HepG2 (cell line): ENCODE measurements around the gene DDC. TPM values are rescaled to one million over a fixed set of nuclear protein-coding genes. Genes with fewer than 3 reads are reported as not detected.

Experiments used
- ATAC-seq: fragments of 200-7000 bp; cut with Tn5 transposase; 3 replicates; pipeline ENCODE4 v1.9.1; 2020; ENCODE audit warnings: mild to moderate bottlenecking, moderate library complexity
- BruUV-seq: library from RNA; stranded (reverse); fragments of 400-500 nt; replicated peaks from 2 replicates; lab custom pipeline; 2021; lab: Mats Ljungman, UMichigan
- CTCF ChIA-PET: fragments of 300-600 bp; formaldehyde crosslinking; extraction: SDS; loops from one replicate; lab custom pipeline; 2021; ENCODE audit warnings: low total read pairs, inconsistent platforms, low intra/inter-chr PET ratio; lab: Yijun Ruan, JAX
- POLR2A ChIA-PET: fragments of 350-600 bp; sonication (Branson Sonifier 250); formaldehyde crosslinking; loops from one replicate; lab custom pipeline; 2020; ENCODE audit warnings: antibody characterized with exemption, inconsistent platforms; lab: Yijun Ruan, JAX
- DNase-seq: peaks from one replicate; pipeline ENCODE4 v3.0.0-alpha.2; 2015; ENCODE audit warnings: low spot score
- FAIRE-seq: peaks from 3 replicates; lab custom pipeline; 2011; peaks lifted over from hg19 to GRCh38; lab: Jason Lieb, UNC
- H2AFZ ChIP-seq: one replicate; pipeline ENCODE4 v1.6.1; 2011; ENCODE audit warnings: low read length, inconsistent platforms
- H3K27ac ChIP-seq: fragments of 300-600 bp; 3 replicates; pipeline ENCODE4 v1.8.0; 2011; ENCODE audit warnings: mixed run types, mild to moderate bottlenecking, mixed read lengths, low read length, inconsistent platforms; ENCODE audit not compliant: insufficient read depth; ENCODE audit errors: extremely low read length
- H3K27me3 ChIP-seq, 2 experiments: fragments of 200-600 bp in 1 of 2; 2 replicates in 1 of 2; 3 replicates in 1 of 2; pipeline versions ENCODE4 v1.6.0 to v1.8.0; 2011; ENCODE audit warnings: low read length in 2 of 2, mild to moderate bottlenecking in 2 of 2, moderate library complexity in 2 of 2, inconsistent platforms in 1 of 2; ENCODE audit not compliant: insufficient read depth in 2 of 2, control insufficient read depth in 1 of 2
- H3K36me3 ChIP-seq, 2 experiments: fragments of 200-600 bp in 1 of 2; replicated peaks in 1 of 2; 2 replicates in 1 of 2; 3 replicates in 1 of 2; pipeline versions ENCODE4 v1.5.1 to v1.8.0; 2011; ENCODE audit warnings: low read length in 2 of 2, inconsistent platforms in 1 of 2; ENCODE audit not compliant: insufficient read depth in 2 of 2, control insufficient read depth in 1 of 2
- H3K4me1 ChIP-seq: 2 replicates; pipeline ENCODE4 v1.5.1; 2012; ENCODE audit warnings: low read length, inconsistent platforms; ENCODE audit not compliant: insufficient read depth
- H3K4me2 ChIP-seq: 2 replicates; pipeline ENCODE4 v1.6.0; 2011; ENCODE audit warnings: low read depth, low read length, inconsistent platforms
- H3K4me3 ChIP-seq, 3 experiments: fragments of 200-600 bp in 1 of 3; sonication (generic), shearing (Covaris generic) in 1 of 3; replicated peaks in 1 of 3; 2 replicates each; pipeline ENCODE4 v1.5.1; 2011 to 2016; ENCODE audit warnings: low read length in 3 of 3, inconsistent platforms in 2 of 3, low read depth in 2 of 3, mild to moderate bottlenecking in 2 of 3, control low read depth in 1 of 3, mixed read lengths in 1 of 3; ENCODE audit not compliant: insufficient read depth in 1 of 3
- H3K79me2 ChIP-seq: one replicate; pipeline ENCODE4 v1.6.1; 2011; ENCODE audit warnings: low read length, inconsistent platforms; ENCODE audit not compliant: insufficient read depth
- H3K9ac ChIP-seq: 2 replicates; pipeline ENCODE4 v1.6.0; 2011; ENCODE audit warnings: mild to moderate bottlenecking, low read depth, low read length, inconsistent platforms; ENCODE audit not compliant: insufficient read depth
- H3K9me3 ChIP-seq: 2 replicates; pipeline ENCODE4 v1.5.1; 2012; ENCODE audit warnings: mild to moderate bottlenecking, low read length
- H4K20me1 ChIP-seq: 2 replicates; pipeline ENCODE4 v1.6.0; 2011; ENCODE audit warnings: inconsistent platforms, mild to moderate bottlenecking, low read length, moderate library complexity; ENCODE audit not compliant: insufficient read depth
- KIAA2018 ChIP-seq: sonication (generic); formaldehyde crosslinking; IDR thresholded peaks from 2 replicates; pipeline ENCODE4 v1.5.0; 2020; ENCODE audit warnings: mild to moderate bottlenecking, missing genetic modification reagents, borderline replicate concordance
- KLF12 ChIP-seq: sonication (generic); formaldehyde crosslinking; IDR thresholded peaks from 2 replicates; pipeline ENCODE4 v1.4.0; 2020; ENCODE audit warnings: missing genetic modification reagents, borderline replicate concordance
- MBNL3 ChIP-seq: fragments of 250-450 bp; sonication (Bioruptor Pico); conservative IDR thresholded peaks from 2 replicates; pipeline ENCODE4 v1.8.0; 2022; ENCODE audit warnings: mild to moderate bottlenecking, inconsistent platforms
- MIER2 ChIP-seq: IDR thresholded peaks from 2 replicates; pipeline ENCODE4 v1.6.1; 2016; ENCODE audit warnings: missing biosample characterization, missing genetic modification reagents
- SRSF1 ChIP-seq: fragments of 200-400 bp; formaldehyde crosslinking; optimal IDR thresholded peaks from 2 replicates; pipeline ENCODE3; 2017; ENCODE audit warnings: mild to moderate bottlenecking, low read depth, low read length, moderate library complexity
- SRY ChIP-seq: sonication (generic); formaldehyde crosslinking; IDR thresholded peaks from 2 replicates; pipeline ENCODE4 v1.8.0; 2022; ENCODE audit warnings: mild to moderate bottlenecking, missing genetic modification reagents
- SSRP1 ChIP-seq: IDR thresholded peaks from 2 replicates; pipeline ENCODE4 v1.6.1; 2016; ENCODE audit warnings: control low read depth
- ZBTB33 ChIP-seq: sonication (generic); formaldehyde crosslinking; IDR thresholded peaks from 2 replicates; pipeline ENCODE4 v1.4.0; 2020; ENCODE audit warnings: missing genetic modification reagents
- ZC3H13 ChIP-seq: sonication (generic); formaldehyde crosslinking; IDR thresholded peaks from 2 replicates; pipeline ENCODE4 v1.8.1; 2023; ENCODE audit warnings: mild to moderate bottlenecking, missing genetic modification reagents, moderate library complexity
- ZNF121 ChIP-seq: sonication (generic); formaldehyde crosslinking; IDR thresholded peaks from 2 replicates; pipeline ENCODE4 v1.5.0; 2020; ENCODE audit warnings: mild to moderate bottlenecking, missing genetic modification reagents
- WGBS: methylation state at CpG from one replicate; pipeline ENCODE4 v1.1.6; 2017; ENCODE audit warnings: low lambda C conversion rate; 5-methylcytosine and 5-hydroxymethylcytosine counted together
- in situ Hi-C: cut with HindIII; loops from 2 replicates; pipeline ENCODE4 v1.10.0; 2017; ENCODE audit warnings: low pct_unique_long_range_greater_than_20kb; ENCODE audit not compliant: extremely low pct_ligation_motif_present
- intact Hi-C: fragments of 100-400 bp; cut with micrococcal nuclease; formaldehyde crosslinking; loops from one replicate; pipeline ENCODE4 v1.10.0; 2022; ENCODE audit not compliant: unreplicated experiment
- polyA plus RNA-seq, 8 experiments: library from polyadenylated mRNA; depleted of rRNA in 3 of 8; stranded (reverse) in 7 of 8; unstranded in 1 of 8; fragments of >200 nt; fragmentation: Illumina TruSeq in 4 of 8; extraction: Trizol in 4 of 8; gene quantifications; 2 replicates each; pipeline versions ENCODE4 v1.2.1 to v1.2.3, GENCODE V29; 2011 to 2016; ENCODE audit warnings: low read depth in 4 of 8, missing spikeins in 1 of 8, mixed read lengths in 1 of 8; ENCODE audit not compliant: insufficient read depth in 1 of 8
- total RNA-seq, 5 experiments: library from RNA; depleted of rRNA; stranded (reverse); fragments of >200 nt; fragmentation: Illumina TruSeq; extraction: Trizol; gene quantifications; 2 replicates each; pipeline ENCODE4 v1.2.3, GENCODE V29; 2016; ENCODE audit warnings: low read depth in 1 of 5
- TF ChIP-seq, protein P1 (sequence below): sonication (generic); formaldehyde crosslinking; IDR thresholded peaks from 2 replicates; pipeline ENCODE4 v1.5.0; 2020; ENCODE audit warnings: mild to moderate bottlenecking, missing genetic modification reagents, moderate library complexity
- TF ChIP-seq, protein P2 (sequence below): sonication (generic); formaldehyde crosslinking; IDR thresholded peaks from 2 replicates; pipeline ENCODE4 v1.8.1; 2022; ENCODE audit warnings: mild to moderate bottlenecking, missing genetic modification reagents

The DDC gene
- total and polyA plus RNA-seq, 2 of the 13 experiments (the other 11 are each of a cell fraction or from before 2014, with no cell fraction given), result 11.7 to 93.3 TPM

- no peaks in the 10 kb centered on the region for H3K9me3 ChIP-seq
- 79% methylated on average over 6 of the region's 6 CpGs for WGBS
- no peaks in the 10 kb centered on the region for H4K20me1 ChIP-seq
- no peak overlapping the region for H3K4me2 ChIP-seq
- no peak overlapping the region for H3K9ac ChIP-seq
- POLR2A ChIA-PET, result no interaction called here
- intact Hi-C loops (no loop called here), in situ Hi-C loops (no loop called here)
- H3K36me3 ChIP-seq, result no peaks in the 10 kb centered on the region
- peaks cover 35% of the 10 kb centered on the region for H3K4me1 ChIP-seq
- H3K27ac ChIP-seq, result no peak overlapping the region
- no peak for DNase-seq
- peaks cover 8% of the 10 kb centered on the region for H3K79me2 ChIP-seq
- BruUV-seq, result no TSS peak
- no peak for ATAC-seq
- H2AFZ ChIP-seq, result no peak overlapping the region
- CTCF ChIA-PET, result no interaction called here
- FAIRE-seq, result no peak
- no peak overlapping the region for H3K4me3 ChIP-seq
- no peaks in the 10 kb centered on the region for H3K27me3 ChIP-seq
- TF ChIP-seq ZNF121 (CRISPR knock-in tag) (no peak), SRSF1 (no peak), SSRP1 (CRISPR knock-in tag) (no peak), MIER2 (CRISPR knock-in tag) (no peak), KLF12 (CRISPR knock-in tag) (no peak), KIAA2018 (CRISPR knock-in tag) (no peak), SRY (CRISPR knock-in tag) (no peak), ZBTB33 (CRISPR knock-in tag) (no peak), MBNL3 (CRISPR knock-in tag) (no peak), ZC3H13 (CRISPR knock-in tag) (no peak)
- TF ChIP-seq, protein P1, sequence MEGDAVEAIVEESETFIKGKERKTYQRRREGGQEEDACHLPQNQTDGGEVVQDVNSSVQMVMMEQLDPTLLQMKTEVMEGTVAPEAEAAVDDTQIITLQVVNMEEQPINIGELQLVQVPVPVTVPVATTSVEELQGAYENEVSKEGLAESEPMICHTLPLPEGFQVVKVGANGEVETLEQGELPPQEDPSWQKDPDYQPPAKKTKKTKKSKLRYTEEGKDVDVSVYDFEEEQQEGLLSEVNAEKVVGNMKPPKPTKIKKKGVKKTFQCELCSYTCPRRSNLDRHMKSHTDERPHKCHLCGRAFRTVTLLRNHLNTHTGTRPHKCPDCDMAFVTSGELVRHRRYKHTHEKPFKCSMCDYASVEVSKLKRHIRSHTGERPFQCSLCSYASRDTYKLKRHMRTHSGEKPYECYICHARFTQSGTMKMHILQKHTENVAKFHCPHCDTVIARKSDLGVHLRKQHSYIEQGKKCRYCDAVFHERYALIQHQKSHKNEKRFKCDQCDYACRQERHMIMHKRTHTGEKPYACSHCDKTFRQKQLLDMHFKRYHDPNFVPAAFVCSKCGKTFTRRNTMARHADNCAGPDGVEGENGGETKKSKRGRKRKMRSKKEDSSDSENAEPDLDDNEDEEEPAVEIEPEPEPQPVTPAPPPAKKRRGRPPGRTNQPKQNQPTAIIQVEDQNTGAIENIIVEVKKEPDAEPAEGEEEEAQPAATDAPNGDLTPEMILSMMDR (CRISPR knock-in tag), result no peak
- TF ChIP-seq, protein P2, sequence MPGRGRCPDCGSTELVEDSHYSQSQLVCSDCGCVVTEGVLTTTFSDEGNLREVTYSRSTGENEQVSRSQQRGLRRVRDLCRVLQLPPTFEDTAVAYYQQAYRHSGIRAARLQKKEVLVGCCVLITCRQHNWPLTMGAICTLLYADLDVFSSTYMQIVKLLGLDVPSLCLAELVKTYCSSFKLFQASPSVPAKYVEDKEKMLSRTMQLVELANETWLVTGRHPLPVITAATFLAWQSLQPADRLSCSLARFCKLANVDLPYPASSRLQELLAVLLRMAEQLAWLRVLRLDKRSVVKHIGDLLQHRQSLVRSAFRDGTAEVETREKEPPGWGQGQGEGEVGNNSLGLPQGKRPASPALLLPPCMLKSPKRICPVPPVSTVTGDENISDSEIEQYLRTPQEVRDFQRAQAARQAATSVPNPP (CRISPR knock-in tag), result no peak
These were observed 2.6 kb upstream of the DDC start for GRCh38 chr7:50567715-50568261.
